Fibroblast of the conjunctiva (primary cell): Measurements from ENCODE around the gene CST6.
"Not testable (repeated sequence)": the region's sequence is repeated elsewhere in the genome, so short reads cannot be mapped to it uniquely, and the experiment has no call there.

Experiments
- DNase-seq: peaks from one replicate; pipeline ENCODE4 v3.0.0-alpha.2; 2010; ENCODE audit warnings: low read depth

Gene CST6

GRCh38 chr11:66015454-66015881 is 3.7 kb downstream of the CST6 start:
- no peak for DNase-seq

GRCh38 chr11:66015936-66016792 is 4.4 kb downstream of the CST6 start:
- DNase-seq, result no peak

GRCh38 chr11:66016793-66017177 is 5.0 kb downstream of the CST6 start:
- DNase-seq, result no peak

GRCh38 chr11:66017321-66017720 is 5.5 kb downstream of the CST6 start:
- DNase-seq, result no peak

- DNase-seq, result no peak
Measured at GRCh38 chr11:66020212-66020611, 8.4 kb downstream of the CST6 start.

GRCh38 chr11:66020618-66021357 is 9.0 kb downstream of the CST6 start:
- peak; percentile 14 for DNase-seq

- DNase-seq, result peak; percentile 26
Measured at GRCh38 chr11:66022401-66023185, 10.8 kb downstream of the CST6 start.

GRCh38 chr11:66023186-66023440 is 11.3 kb downstream of the CST6 start:
- DNase-seq, result not testable (repeated sequence)

GRCh38 chr11:66026017-66026529 is 14.3 kb downstream of the CST6 start, which contains the start of gene CATSPER1:
Gene CATSPER1 (minus strand): TSS chr11:66026479. CDS start chr11:66026379, 100 bp downstream.
- DNase-seq, result no peak

- no peak for DNase-seq
Measured at GRCh38 chr11:66032957-66033735, 21.3 kb downstream of the CST6 start.

GRCh38 chr11:66035653-66036333 is 24.0 kb downstream of the CST6 start:
- no peak for DNase-seq

- no peak for DNase-seq
Measured at GRCh38 chr11:66036334-66036710, 24.5 kb downstream of the CST6 start.

- no peak for DNase-seq
Measured at GRCh38 chr11:66037327-66037726, 25.5 kb downstream of the CST6 start.

GRCh38 chr11:66039765-66040164 is 28.0 kb downstream of the CST6 start:
- DNase-seq, result no peak

- DNase-seq, result no peak
Measured at GRCh38 chr11:66042227-66042995, 30.6 kb downstream of the CST6 start.

- no peak for DNase-seq
Measured at GRCh38 chr11:66042996-66043906, 31.4 kb downstream of the CST6 start.

- no peak for DNase-seq
Measured at GRCh38 chr11:66044757-66045156, 32.9 kb downstream of the CST6 start.

GRCh38 chr11:66045177-66045639 is 33.4 kb downstream of the CST6 start:
- DNase-seq, result peak; percentile 67

GRCh38 chr11:66046901-66047300 is 35.1 kb downstream of the CST6 start:
- DNase-seq, result no peak
